ENCODE measurements around the gene TACC2.

The TACC2 gene

GRCh38 chr10:122148876-122149560, 160.1 kb downstream of the TACC2 start:
- no peak for DNase-seq

DNA sequence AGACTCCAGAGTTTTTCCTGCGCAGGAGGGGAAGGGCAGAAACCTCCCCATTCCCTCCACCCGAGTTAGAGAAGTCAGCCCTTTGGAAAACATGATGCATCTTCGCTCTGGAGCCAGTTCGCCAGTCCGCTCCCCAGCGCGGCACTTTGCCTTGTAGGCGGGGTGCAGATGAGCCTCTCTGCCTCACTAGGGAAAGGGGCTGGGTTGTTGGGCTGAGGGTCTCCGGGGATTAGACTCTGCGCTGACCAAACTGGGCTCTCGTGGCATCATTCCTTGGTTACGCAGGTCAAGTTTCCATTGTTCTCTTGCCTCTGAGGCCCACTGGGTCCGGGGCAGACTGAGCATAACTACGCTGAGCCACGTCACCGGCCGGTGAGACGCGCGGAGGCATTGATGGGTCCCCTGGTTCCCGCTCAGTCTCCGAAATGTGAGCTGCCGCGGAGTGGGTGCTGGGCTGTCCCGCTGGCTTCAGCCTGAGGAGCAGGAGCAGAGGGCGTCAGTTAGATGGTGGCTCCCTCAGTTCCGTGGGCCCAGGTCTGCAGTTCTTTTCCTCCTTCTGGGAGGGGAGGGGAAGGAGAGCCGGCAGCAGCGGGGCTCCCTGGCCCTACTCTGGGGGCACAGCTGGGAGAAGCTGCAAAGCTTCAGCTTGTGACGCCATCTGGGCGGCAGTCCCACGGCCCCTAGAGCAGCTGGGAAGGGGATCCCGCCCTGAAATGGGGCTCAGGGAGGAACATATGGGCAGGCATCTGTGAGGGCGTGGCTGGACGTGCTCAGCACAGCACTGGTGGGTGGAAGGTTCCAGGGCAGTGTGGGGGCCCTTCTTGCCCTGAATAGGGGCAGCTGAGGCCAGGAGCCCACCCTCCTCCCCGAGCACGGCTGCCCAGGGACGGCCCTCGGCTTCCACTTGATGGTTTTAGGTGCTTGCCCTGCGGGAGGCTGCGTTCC, 160.9 kb downstream of the TACC2 start:
- DNase-seq: no peak

DNA sequence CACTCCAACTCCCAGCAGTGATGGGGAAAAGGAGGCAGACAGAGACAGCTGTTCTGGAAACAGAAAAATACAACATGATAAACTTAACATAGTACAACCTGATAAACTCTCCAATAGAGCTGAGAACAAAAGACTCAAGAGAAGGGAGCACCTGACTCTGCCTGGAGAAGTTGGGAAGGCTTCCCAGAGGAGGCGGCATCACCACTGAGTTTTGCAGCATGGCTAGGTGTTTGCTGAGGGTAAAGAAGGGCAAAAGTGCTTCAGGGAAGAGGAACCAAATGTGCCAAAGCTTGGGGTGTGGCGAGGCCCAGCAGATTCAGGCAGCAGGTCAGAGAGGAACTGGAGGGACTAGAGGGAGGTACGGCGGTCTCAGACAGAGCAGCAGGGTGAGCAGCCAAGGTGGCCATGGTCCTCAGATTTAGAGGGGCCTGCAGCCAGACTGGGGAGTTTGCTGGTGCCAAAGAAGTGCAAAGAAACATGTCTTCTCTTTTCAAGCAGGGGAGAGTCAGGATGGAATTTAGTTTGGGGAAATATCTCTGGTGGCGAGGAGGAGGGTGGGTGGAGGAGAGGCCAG, 162.2 kb downstream of the TACC2 start:
- DNase-seq: no peak

DNA sequence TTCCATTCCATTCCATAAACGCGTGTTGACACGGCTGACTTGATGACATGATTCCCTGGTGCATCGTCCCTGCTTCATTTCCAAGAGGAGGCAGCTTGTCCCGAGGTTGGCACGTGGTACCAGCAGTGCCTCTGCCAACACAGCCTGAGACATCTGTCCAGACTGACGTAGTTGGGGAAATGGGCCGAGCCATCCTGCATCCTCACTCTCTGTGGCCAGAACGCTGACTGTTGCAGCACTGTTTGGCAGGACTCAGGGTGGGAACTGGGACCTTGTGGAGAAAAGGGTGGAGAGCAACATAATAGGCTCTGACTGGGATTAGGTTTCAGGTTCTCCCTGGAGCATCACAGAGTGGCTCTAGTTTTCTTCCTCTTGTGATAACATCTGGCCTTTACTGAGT, 163.6 kb downstream of the TACC2 start:
- no peak for DNase-seq

DNA sequence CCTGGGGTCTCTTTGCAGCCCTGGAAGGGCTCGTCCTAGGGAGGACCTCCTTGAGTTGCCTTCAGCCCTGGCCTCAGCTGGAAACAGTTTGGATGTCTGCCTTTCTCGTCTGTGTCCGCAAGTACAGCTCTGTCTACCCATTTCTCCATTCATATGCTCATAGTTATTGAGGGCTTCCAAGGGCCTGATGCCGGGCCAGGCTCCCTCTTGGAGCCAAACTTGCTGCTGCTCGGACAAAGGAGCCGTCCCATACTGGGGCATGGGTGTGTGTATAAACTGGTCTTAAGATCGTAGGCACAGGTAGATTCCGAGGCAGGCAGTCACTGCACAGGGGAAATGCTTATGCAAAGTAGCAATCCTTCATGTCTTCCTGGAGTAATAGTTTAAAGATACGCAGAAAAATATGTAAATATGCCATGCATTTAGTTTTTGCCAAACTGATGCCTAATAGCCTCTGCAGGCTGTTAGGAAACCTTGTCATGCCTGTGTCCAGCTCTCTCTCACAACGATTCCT, 165.1 kb downstream of the TACC2 start:
- DNase-seq: no peak

- DNase-seq: no peak
These were observed 165.8 kb downstream of the TACC2 start for GRCh38 chr10:122154545-122155366.

DNA sequence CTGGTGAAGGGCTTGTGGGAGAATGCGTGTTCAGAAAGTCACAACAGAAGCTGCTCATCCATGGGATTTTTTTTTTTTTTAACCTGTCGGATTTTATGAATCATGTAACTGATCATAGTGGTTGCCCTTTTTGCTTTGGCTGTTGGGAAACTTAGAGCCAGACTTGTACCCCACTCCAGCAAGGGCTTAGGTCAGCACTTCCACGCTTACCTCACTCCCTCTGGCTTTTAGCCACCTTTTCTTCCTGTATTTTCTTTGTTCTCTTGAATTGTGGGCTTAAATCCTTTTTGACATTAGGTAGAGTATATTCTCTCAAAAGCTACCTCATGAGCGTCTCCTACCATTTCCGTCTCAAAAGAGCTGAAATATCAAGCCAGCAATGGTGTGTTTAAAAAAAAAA, 168.5 kb downstream of the TACC2 start:
- DNase-seq: no peak

GRCh38 chr10:122158362-122158761, 169.4 kb downstream of the TACC2 start:
- no peak for DNase-seq

DNA sequence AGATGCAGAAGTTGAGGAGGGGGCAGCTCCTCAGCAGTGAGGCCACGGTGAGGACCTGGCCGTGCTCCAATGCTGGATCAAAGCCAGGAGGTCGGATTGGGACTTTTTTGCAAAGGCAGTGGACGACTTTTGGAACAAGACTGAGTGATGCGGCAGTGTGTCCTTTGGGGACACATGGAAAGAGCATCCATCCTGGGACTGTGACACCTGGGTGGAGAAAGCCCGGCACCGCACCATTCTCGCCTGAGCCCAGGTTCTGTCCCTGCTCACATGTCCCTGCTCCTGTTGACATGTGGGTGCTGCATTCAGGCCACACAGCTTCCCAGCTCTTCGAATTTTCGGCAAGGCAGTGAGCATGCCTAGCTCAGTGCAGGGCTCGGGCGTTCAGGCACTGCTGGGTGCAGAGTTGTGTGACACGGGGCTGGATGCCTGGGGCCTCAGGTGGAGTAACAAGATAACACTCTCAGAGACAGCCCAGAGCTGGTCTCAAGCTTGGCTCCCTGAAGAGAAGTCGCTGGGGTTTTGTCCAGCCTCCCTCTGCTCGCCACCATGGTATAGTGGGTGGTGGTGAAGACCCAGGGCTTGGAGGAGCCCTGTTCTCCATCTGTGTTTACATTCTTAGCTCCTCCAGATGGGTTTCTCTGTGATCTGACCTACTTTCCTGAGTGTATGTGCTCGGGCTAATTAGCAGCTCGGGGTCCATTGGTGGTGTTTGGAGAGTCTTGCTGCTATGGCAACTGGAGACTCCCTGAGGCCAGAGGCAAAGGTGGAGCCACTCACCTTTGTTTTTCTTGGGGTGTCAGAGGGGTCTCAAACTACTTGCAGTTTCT, 170.4 kb downstream of the TACC2 start:
- no peak for DNase-seq

DNA sequence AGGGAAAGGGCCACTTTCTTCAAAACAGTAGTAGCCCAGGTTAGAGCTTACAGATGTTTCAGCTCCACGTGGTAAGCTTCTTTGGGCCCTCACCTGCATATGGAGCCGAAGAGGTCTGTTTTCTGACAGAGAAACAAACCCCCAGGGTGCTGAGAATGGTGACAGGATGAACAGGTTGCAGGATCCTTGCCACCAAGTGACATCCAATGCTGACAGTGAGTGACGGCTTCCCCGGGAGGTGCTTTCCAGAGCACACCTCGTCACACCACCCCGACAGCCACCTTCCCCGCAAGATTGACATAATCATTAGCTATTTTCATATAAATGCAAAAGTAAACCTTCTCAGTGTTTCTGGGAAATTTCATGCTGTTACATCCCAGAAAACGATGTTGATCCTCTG, 172.8 kb downstream of the TACC2 start:
- DNase-seq: no peak

DNA sequence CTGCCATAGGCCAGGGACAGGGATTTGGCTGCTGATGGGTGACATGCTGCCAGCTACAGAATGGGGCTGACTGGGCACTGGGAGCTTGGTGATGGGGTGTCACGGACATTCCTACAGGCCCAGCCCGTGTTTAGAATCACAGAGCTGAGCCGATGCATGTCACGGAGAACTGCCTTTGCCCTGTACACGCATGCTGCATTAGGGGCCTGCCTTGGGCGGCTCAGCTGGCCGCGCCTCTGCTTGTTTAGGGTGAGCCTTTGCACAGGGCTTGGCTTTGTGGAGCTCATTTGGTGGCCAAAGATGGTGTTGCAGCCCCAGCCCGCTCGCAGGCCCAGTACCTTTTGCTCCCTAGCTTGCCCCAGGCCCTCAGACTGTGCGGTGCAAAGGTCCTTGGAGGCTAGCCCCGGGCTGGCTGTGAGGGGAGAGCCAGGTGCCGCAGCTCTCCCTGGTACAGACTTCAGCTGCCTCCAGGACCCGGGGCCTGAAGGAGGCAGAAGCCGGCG, 173.8 kb downstream of the TACC2 start:
- no peak for DNase-seq

DNA sequence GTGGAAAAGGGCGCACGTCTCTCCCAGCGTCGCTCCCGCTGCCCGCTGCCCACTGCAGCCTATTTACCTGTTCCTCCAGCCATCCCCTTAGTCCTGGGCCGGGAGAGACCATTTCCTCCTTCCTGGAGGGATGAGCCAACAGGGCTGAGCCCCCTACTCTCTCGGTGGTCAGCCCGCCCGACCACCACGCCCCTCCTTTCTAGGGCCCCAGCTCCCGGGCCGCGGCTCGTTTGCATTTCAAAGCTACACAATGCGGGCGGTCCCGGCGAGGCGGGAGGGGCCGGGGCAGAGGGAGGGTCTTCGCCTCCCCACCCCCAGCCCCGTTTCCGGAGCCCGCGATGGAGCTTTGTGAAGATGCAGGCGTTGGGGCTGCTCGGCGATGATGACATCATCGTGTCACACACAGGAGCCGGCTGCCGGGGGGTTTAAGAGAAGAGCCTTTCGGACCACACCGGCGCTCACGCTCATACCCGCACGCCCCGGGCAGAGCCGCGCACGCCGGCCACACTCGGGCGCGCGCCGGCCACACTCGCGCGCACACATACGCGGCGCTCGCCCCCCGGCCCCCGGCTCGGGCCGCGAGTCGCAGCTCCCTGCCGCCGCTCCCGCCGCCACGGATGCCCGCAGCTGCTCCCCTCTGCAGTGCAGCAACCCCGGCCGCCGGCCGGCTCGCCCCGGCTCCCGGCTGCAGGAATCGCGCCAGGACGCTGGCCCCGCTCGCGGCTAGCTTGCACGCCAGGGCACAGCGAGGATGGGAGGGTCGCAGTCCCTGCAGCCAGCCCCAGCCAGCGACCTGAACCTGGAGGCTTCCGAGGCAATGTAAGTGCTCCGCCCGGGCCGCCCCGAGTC, 174.4 kb downstream of the TACC2 start:
- no peak for DNase-seq

GRCh38 chr10:122164023-122164601, 175.1 kb downstream of the TACC2 start:
- no peak for DNase-seq

- no peak for DNase-seq
These were observed 176.0 kb downstream of the TACC2 start for GRCh38 chr10:122164815-122165483.

DNA sequence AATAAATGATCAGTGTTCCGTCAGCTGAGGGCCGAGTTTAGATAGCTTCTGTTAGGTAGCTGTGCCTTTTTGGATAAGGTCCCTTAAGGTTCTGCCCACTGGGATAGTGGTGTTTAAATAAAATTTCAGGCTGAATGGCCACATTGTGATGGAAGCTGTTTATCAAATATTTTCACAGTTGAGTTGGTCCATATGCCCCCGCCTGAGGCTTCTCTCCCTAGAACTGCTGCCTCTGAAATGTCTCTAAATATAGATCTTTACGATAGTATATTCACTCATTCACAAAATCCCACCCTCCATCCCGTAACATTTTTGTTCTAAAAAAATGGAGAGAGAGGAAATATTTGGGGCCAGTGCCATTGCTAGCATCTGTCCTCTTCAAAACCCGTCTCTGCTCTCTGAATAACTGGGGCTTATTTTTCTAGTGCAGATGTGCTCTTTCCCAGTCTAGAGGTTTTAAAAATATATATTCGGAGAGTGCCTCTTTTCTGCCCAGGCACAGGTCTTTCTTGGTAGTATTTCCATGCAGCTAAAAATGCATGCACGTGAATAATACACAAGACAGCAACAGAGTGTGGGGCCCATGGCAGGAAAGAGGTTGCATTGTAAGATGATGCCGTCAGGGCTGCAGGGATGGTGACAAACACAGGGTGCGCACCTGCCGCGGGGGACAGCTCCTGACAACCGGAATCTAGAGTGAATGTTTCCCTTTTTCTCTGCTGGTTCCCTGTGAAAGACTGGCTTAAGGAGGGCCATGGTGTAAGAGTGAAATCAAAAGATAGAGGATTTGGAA, 176.7 kb downstream of the TACC2 start:
- DNase-seq: no peak

DNA sequence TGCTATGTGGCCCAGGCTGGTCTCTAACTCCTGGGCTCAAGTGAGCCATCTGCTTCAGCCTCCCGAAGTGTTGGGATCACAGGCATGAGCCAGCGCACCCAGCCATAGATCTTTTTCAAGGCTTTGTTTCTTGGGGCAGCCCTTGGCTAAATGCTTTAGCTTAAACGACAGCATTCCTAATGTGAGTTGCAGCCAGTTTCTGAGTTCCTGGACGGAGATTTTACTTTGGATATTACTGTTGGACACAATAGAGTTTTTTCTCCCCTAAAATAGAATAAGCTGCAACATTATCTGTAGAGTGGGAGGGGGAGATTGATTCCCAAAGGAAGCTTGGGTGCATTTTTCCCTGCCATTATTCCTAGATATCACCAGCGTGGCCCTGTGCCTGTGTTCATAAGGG, 179.1 kb downstream of the TACC2 start:
- DNase-seq: no peak

GRCh38 chr10:122168598-122169394, 179.8 kb downstream of the TACC2 start:
- no peak for DNase-seq

DNA sequence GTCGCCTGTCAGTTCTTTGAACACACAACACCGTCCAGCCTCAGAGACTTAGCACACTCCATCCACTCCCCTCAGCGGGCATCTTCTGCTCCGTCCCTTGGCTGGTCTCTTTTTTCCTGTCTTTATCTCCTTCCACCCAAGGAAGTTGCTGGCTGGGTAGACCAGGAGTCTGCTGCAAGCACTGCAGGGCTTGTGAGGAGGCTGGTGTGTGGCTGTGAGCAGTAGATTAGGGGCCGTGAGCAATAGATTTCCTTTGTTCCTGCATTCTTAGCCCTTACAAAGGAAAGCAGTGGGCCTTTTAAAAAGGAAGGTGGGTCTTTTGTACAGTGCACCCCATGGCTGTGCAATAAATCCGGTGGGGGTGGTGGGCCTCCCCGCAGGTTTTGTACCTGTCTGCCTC, 181.8 kb downstream of the TACC2 start:
- no peak for DNase-seq

All from CD4-positive, alpha-beta T cell treated with Interleukin-4 for 4 hours (primary cell).